NT2/D1 (cell line): ENCODE measurements around the gene POU6F2.
"Not testable (repeated sequence)": the region's sequence is repeated elsewhere in the genome, so short reads cannot be mapped to it uniquely, and the experiment has no call there.

Experiments used
- DNase-seq: peaks from one replicate; pipeline ENCODE4 v3.0.0-alpha.2; 2011; ENCODE audit warnings: low read depth, low spot score
- H3K27me3 ChIP-seq: 2 replicates; pipeline ENCODE4 v1.6.0; 2011; ENCODE audit warnings: mild to moderate bottlenecking; ENCODE audit not compliant: insufficient read length, insufficient read depth
- H3K36me3 ChIP-seq: 2 replicates; pipeline ENCODE4 v1.6.1; 2011; ENCODE audit warnings: mild to moderate bottlenecking, low read length, mixed read lengths; ENCODE audit not compliant: insufficient read depth, insufficient read length
- H3K4me1 ChIP-seq: 2 replicates; pipeline ENCODE4 v1.5.1; 2011; ENCODE audit not compliant: insufficient read depth, insufficient read length
- H3K4me3 ChIP-seq: 2 replicates; pipeline ENCODE4 v1.5.1; 2011; ENCODE audit warnings: low read depth; ENCODE audit not compliant: insufficient read length
- H3K9ac ChIP-seq: 2 replicates; pipeline ENCODE4 v1.6.0; 2011; ENCODE audit warnings: low read depth; ENCODE audit not compliant: insufficient read length
- H3K9me3 ChIP-seq: 2 replicates; pipeline ENCODE4 v1.5.1; 2011; ENCODE audit warnings: mild to moderate bottlenecking, low read length; ENCODE audit not compliant: insufficient read depth
- SUZ12 ChIP-seq: IDR thresholded peaks from 2 replicates; pipeline ENCODE4 v1.6.1; 2011; ENCODE audit not compliant: insufficient read length, insufficient read depth; ENCODE audit errors: extremely low read depth
- YY1 ChIP-seq: IDR thresholded peaks from 2 replicates; pipeline ENCODE4 v1.6.1; 2011; ENCODE audit not compliant: insufficient read length, insufficient read depth
- ZNF274 ChIP-seq: IDR thresholded peaks from 2 replicates; pipeline ENCODE4 v1.6.1; 2011; ENCODE audit warnings: mild to moderate bottlenecking, low read depth, low read length

POU6F2 gene

DNA sequence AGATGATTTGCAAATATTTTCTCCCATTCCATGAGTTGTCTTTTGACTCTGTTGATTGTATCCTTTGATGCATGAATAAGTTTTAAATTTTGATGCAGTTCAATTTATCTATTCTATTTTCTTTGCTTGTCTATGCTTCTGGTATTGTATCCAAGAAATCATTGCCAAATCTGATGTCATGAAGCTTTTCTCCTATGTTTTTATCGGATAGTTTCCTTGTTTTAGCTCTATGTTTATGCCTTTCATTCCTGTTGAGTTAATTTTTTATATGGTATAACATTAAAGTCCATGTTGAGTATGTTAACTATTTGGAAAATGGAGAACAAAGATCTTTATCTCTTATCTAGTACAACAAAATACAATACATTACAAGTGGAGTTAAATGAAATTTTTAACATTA, 41.1 kb upstream of the POU6F2 start:
- Histone ChIP-seq H3K9ac (no peak overlapping the region), H3K27me3 (no peaks in the 10 kb centered on the region), H3K4me1 (no peaks in the 10 kb centered on the region), H3K4me3 (no peak overlapping the region), H3K36me3 (no peaks in the 10 kb centered on the region), H3K9me3 (no peaks in the 10 kb centered on the region)
- TF ChIP-seq SUZ12 (no peak), ZNF274 (no peak), YY1 (no peak)
- no peak for DNase-seq

DNA sequence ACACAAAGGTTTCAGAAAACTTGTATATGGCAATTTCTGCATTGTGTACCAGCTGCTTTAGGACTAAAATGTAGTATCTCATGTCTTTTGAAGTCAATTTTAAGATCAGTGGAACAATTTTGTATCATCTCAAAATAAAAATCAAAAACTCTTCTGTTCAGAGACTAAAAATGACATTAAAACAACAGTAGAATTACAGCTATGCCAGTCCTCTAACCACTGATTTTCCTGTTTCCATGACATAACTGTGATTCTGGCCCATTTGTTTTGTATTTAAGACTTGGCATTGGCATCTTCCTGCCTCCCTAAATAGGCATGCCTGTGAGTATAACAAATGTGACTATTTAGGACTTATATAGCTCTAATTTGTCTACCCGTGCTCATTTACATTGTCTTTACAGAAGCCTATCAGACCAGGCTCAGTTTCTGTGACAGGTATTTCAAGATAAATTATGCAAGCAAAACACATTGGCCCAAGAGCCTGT, 39.7 kb upstream of the POU6F2 start:
- Histone ChIP-seq H3K9ac (no peak overlapping the region), H3K36me3 (no peaks in the 10 kb centered on the region), H3K27me3 (no peaks in the 10 kb centered on the region), H3K9me3 (no peaks in the 10 kb centered on the region), H3K4me1 (no peaks in the 10 kb centered on the region), H3K4me3 (no peak overlapping the region)
- TF ChIP-seq YY1 (no peak), ZNF274 (no peak), SUZ12 (no peak)
- no peak for DNase-seq

DNA sequence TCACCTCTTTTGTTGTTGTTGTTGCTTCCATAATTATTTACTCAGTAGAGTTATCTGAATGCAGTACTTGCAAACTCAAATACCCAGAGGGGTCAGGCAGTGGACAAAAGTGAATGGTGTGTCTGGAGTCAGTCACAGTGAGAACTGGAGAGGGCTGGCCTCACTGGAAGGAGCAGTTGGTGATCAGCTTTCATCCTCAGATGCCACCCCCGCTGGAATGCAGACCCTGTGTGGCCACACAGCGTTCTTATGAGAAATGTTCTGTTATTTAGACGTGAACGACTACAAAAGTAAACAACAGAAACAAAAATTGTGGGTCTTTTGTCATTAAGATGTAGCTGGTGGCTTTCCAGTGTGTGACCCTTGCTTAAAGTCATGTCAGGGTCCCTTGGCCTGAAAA, 39.1 kb upstream of the POU6F2 start:
- no peak for DNase-seq
- no peaks in the 10 kb centered on the region for H3K4me1 ChIP-seq
- H3K4me3 ChIP-seq: no peak overlapping the region
- no peaks in the 10 kb centered on the region for H3K27me3 ChIP-seq
- TF ChIP-seq YY1: no peak
- no peak overlapping the region for H3K9ac ChIP-seq
- no peaks in the 10 kb centered on the region for H3K9me3 ChIP-seq
- no peaks in the 10 kb centered on the region for H3K36me3 ChIP-seq

DNA sequence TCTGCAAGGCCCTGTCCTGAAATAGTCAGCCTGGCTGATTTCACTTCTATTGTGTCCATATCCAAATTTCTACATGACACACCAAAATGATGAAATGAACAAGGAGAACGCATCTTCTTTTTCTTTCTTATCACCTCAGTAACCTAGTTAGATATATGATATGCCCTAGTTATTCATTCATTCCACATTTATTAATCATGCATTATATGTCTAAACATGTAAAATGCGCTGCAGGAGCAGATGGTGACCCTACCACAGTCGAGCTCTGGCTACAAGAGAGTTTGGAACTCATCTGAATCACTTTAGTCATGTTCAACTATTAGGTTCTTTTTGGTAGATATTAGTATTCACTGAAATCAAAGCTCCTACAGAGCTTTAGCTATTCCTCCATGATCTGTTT, 36.9 kb upstream of the POU6F2 start:
- Histone ChIP-seq H3K27me3 (no peaks in the 10 kb centered on the region), H3K36me3 (no peaks in the 10 kb centered on the region), H3K4me3 (no peak overlapping the region), H3K4me1 (no peaks in the 10 kb centered on the region), H3K9ac (no peak overlapping the region), H3K9me3 (no peaks in the 10 kb centered on the region)
- TF ChIP-seq SUZ12 (no peak), ZNF274 (no peak), YY1 (no peak)
- DNase-seq: no peak

DNA sequence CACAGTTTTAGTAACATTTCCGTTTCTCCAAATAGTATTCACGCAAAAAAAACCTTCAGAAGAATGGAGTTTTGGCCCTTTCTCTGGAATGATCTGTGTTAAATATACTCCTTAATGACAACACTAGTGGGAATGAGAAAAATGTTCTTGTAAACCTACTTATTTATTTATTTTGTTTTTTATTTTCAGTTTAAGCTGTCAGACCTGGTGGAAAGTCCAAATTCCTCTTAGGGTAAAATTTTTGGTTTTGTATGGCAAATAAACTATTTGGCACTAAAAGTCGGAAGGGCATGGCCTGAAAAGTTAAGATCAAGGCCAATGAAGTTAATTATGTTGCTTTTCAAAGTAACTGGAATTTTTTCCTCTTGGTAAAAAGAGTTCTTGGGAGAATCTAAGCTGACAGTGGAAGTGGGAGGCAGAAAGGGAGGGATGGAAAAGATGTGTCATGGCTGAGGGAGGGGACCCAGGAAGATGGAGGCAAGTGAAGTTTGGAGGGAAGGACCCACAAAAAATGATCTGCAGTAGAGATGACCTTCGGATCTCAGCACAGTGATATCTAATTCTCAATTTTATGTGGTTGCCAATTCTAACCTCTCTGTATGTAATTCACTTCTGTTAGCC, 35.2 kb upstream of the POU6F2 start:
- H3K36me3 ChIP-seq: no peaks in the 10 kb centered on the region
- TF ChIP-seq ZNF274 (no peak), YY1 (no peak), SUZ12 (no peak)
- no peak overlapping the region for H3K9ac ChIP-seq
- peaks cover 2% of the 10 kb centered on the region; the same call in 1 of the 2 replicates for H3K9me3 ChIP-seq
- H3K4me1 ChIP-seq: no peaks in the 10 kb centered on the region
- DNase-seq: no peak
- H3K27me3 ChIP-seq: no peaks in the 10 kb centered on the region
- no peak overlapping the region for H3K4me3 ChIP-seq

DNA sequence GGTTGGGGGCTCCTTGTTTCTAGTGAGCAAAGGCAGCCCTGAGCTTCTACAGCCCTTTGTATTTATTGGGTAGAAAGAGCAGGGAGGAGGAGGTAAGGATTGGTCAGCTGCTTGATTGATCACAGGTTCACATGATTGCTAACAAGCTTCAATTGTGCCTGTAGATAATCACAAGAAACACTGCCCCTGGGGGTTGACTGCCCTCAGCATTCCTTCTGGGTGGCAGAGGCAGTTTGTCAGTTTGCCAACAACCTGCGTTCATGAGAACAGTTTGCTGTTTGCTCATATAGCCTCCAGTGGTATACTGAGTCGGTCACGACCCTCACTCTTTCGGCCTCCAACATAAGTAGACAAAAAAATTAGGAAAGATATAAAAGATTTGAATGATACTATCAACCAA, 30.2 kb upstream of the POU6F2 start:
- H3K27me3 ChIP-seq, H3K9ac ChIP-seq, H3K36me3 ChIP-seq, H3K4me1 ChIP-seq, DNase-seq, H3K4me3 ChIP-seq, H3K9me3 ChIP-seq: not testable (repeated sequence)

DNA sequence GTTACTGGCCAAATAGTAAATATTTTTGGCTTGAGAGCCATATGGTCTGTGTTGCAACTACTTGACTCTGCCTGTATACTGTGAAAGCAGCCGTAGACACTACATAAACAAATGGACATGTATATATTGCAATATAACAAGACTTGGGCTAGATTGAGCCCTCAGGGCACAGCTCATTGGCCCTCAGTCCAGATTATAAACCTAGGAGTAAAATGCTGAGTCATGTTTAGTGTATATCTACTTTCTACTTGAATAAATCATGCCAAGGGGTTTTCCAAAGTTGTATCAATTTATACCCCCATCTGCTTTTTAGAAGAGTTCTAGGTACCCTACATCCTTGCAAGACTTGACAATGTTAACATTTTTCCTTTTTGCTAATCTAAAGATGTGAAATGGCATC, 27.4 kb upstream of the POU6F2 start:
- Histone ChIP-seq H3K4me3 (no peak overlapping the region), H3K9ac (no peak overlapping the region), H3K9me3 (peaks cover 7% of the 10 kb centered on the region; the same call in 1 of the 2 replicates), H3K36me3 (no peaks in the 10 kb centered on the region), H3K27me3 (no peaks in the 10 kb centered on the region), H3K4me1 (no peaks in the 10 kb centered on the region)
- DNase-seq: no peak
- no peak for TF ChIP-seq ZNF274
- no peak for TF ChIP-seq SUZ12
- TF ChIP-seq YY1: no peak

DNA sequence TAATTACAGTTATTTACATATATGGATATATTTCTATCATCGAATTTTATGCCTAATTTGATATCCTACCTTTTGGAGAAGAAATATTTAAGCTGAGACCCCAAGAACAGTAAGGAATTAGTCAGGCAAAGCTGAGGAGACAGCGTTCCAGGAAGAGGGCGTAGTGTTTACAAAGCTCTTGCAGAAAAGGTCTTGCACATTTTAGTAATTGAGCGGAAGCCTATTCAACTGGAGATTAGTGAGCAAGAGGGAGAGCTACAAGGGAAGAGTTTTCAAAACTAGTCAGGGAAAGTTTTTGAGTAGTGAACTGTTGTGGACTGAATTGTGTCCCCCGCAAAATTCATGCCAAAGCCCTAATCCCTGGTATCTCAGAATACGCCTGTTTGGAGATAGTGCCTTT, 26.5 kb upstream of the POU6F2 start:
- DNase-seq: no peak

More for the DNA sequence above, 26.5 kb upstream of the POU6F2 start:
- peaks cover 7% of the 10 kb centered on the region; the same call in 1 of the 2 replicates for H3K9me3 ChIP-seq
- H3K36me3 ChIP-seq: no peaks in the 10 kb centered on the region
- TF ChIP-seq SUZ12 (no peak), ZNF274 (no peak), YY1 (no peak)
- H3K4me1 ChIP-seq: no peaks in the 10 kb centered on the region
- no peaks in the 10 kb centered on the region for H3K27me3 ChIP-seq
- H3K4me3 ChIP-seq: no peak overlapping the region
- H3K9ac ChIP-seq: no peak overlapping the region
